ENCODE results near the gene TMEM44.

Gene TMEM44, protein sequence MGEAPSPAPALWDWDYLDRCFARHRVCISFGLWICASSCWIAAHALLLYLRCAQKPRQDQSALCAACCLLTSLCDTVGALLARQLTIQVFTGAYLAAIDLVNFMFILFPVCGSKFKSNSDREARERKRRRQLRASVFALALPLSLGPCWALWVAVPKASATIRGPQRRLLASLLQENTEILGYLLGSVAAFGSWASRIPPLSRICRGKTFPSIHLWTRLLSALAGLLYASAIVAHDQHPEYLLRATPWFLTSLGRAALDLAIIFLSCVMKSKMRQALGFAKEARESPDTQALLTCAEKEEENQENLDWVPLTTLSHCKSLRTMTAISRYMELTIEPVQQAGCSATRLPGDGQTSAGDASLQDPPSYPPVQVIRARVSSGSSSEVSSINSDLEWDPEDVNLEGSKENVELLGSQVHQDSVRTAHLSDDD

DNA sequence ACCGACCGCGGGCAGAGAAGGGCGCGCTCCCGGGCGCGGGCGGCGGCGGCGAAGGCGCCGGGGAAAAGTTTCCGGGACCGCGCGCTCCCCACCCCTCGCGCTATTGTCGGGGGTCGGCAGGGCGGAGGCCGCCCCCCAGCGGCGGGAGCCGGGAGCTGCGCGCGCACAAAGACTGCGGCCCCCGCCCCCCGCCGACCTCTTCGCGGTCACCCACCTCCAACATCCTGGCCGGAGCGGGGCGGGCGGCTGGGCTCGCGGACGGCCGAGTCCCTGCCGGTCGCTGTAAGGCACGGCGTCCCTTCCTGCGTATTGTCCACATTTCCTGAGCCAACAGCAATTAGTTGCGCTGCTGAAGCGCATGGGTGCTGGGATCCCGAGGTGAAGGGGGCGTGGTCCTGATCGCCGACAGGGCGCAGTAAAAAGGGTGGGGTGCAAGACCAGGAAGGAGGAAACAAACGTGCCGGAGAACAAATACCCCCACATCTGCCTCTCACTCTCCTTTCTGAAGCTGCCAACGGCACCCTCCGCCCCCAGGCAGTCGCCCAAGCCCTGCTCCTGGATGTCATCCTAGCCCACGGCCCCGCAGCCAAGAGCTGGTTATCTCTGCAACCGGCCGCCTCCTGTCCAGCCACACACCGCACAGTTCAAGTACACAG, at the start of gene TMEM44:
TSS of gene TMEM44 (minus strand) at position 71 of the 656 bp plus-strand sequence. CDS start 204 bp downstream, outside the sequence.
- DNase-seq (ENCODE audit: low read depth) = peak; percentile 68

DNA sequence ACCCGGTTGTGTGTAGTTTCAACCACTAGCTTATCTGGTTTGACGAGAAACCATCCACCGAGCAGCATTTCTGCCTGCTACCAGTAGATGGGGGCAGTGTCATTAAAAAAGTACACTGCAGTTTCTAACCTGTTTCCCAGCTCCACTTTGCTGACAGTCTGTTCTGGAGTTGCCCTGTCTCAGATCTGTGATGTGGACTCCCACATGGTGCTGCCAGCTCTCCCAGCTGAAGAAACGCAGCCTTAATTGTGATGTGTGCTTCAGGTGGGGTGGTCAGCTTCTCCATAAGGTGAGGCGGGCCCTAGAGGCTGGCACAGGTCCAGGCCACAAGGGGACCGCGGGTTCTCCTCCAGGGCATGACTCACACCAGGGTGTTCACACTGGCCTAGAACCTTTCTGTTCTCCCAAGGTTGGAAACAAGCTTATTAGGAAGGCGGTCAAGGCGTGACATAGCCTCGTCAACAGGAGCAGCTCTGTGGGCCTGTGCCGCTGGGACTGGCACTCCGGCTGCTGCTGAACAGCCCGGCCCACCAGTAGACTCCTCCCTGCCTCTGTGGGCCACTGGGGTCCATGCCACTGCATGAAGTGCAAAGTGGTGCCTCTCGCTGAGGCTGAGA, 49.6 kb upstream of the TMEM44 start:
- DNase-seq (ENCODE audit: low read depth) = peak; percentile 64

DNA sequence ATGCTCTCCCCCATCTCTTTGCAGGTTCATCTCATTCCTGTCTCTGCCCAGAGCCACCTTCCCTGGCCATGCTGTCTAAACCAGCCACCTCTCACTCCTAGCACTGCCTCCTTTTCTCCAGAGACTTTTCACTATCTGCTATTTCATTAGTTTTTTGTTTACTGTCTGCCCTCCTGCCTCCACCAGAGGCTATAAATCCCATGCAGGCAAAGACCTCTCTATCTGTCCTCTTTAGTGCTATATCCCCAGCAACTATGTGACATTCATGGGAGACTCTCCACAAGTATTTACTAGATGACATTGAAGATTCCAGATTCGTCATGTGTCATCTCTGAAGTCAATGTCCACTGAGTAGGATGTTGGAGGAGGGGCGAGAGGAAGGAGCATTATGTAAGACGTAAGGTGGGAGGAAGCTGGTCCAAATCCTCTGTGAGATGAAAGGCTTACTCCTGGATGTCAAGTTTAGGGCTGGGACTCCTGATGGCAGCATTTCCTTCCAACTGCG, 49.0 kb upstream of the TMEM44 start:
- no peak for DNase-seq (ENCODE audit: low read depth)

DNA sequence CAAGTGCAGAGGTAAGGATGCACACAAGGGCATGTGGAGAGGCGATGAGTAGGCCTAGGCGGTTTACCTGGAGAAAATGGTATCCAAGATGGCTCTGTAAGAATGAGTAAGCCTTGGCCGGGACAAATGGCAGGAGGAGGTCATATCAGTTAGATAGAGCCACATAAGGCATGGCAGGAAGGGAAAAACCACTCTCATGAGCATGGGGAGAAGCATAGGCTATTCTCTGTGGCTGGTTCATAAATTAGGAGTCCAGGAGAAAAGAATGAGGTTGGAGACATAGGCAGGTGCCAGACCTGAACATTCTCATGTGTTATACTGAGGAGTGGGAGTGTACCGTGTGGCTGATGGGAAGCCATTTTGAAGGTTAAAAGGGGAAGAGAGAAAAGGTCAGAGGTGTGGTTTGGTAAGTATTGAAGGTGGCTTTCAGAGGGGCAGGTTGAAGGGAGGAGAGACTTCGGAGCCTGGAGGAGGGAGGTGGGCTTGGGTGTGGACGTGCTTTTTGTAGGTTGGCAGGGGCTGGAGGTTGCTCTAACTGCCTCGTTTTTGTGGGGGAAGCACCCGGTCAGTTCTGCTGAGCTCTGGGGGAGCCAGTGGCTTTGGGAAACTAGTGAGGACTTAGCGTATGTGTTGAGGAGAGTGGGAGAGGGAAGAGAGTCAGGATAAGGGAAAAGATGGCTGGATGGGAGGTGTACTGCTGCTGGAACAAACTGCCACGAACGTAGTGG, 47.8 kb upstream of the TMEM44 start:
- DNase-seq (ENCODE audit: low read depth) = no peak

DNA sequence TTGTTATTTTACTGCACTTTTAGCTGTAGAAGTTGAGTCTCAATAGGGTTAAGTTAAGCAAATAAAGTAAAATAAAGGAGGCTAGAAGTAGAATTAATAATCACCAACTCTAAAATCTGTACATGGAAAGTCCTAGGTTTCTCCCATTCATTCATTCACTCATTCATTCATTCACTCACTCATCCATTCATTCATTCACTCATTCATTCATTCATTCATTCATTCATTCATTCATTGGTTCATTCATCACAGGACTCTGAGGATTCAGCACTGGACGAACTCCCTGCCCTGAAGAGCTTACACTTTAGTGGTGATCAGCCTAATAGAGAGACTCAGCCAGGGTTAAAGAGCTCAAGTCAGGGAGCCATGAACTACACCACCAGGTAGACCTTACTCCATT, 43.3 kb upstream of the TMEM44 start:
- no peak for DNase-seq (ENCODE audit: low read depth)

DNA sequence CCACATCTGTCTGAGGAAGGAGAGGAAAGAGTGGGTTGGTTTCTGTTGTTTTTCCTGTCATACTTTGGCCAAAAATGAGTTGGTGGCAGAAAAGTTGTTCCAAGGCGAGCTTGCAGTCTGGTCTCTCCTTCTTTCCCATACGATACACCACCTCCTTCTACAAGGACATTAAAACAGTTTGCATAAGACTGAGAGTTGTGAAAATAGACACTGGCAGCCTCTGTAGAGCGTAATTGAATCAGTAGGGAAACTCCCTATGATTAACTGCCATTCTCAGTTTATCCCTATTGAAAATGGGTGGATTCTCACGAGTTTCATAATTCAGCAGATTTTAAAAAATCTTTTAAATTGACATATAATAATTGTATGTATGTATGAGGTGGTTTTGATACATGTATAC, 42.5 kb upstream of the TMEM44 start:
- no peak for DNase-seq (ENCODE audit: low read depth)

DNA sequence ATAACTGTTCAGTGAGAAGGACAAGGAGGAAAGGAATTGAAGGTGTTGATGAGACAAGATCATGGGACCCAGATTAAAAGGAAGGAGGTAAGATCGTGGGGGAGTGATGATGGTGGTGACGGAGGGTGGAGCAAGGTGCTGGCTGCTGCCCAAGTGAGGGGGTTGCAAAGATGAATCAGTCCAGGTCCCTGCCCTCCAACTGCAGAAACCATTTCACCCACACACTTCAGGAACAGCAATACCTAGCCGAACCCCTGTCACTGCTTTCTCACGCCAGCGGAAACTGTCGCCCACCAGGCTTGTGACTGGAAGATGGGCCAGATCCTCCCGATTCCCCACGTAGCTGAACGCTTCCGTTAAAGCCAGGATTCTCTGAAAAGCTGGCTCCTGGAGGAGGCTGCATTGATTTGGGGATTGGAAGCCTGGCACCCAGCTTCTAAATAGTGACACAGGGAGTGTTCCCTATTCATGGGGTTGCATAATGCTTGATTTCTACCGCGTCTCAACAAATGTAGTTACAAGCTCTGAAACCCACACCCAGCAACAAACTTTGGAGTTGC, 41.9 kb upstream of the TMEM44 start:
- DNase-seq (ENCODE audit: low read depth) = no peak

DNA sequence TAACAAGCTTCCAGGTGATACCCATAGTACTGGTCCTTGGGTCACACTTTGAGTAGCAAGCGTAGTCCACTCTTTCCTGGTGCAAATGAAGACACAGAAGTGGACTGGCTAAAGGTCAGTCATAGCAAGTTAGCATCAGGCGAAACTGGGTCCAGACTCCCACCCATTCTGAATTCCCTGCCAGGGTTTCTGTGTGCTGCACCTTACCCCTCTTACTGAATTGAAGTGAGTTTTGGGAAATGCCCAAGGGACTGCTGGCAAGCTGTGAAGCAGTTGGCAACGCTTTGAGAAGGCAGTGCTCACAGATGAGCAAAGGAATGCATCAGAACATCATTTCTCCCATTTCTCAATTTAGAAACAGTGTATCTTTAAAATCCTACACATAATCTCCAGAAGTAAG, 40.5 kb upstream of the TMEM44 start:
- no peak for DNase-seq (ENCODE audit: low read depth)

DNA sequence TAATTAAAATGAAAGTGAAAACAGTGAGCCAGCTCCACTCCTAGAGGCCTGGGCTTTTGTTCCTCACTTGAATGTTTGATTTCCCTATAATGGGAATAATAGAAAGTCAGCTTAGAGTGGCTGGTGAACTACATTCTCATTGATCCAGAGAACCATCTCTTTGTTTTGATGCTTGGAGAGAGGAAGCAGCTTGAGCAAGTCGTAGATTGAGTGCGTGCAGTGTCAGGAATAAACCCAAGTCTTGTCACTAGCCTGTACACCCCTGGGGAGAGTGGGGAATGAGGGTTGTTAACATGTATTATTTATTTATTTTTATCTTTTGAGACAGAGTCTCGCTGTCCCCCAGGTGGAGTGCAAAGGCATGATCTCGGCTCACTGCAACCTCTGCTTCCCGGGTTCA, 39.7 kb upstream of the TMEM44 start:
- no peak for DNase-seq (ENCODE audit: low read depth)

DNA sequence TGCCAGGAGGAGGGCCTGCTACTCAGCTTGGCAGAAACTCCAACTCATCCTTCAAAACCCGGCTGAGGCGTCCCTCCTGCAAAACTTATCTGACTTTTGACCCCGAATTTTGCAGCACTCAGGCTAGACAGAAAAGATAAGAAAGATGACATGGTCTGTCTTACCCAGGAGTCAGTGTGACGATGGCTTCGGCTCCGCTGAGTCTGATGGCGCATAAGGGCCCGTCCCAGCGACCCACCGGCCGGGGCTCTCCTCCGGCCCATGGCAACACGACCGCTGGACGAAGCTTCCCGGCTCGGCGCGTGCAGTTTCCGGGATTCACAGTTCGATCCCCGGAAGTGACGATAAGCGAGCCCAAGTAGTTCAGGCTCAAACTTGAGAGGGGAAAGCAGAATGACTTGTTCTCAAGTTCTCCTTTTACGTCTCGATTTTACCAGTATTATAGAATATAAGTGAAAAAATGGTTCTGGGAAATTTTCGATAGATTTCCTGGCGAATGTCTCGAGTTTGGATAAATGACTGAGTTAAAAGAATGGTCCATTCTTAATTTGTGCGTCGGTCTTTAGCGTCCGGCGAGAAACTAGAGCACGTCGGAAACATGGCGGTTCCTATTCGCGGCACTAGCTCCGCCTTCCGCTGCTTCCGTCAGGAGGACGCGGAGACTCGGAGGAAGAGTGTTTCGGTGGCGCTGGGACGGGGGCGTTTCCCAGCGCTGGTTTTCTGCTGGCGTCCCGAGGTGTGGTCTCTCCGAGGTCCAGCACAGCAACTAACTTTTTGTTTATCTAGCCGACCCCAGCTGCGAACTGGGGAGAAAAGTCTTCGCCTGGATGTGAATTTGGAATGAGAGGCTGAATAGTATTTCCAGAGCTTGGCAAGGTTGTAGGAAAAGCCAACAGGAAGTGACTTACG, 38.9 kb upstream of the TMEM44 start, which contains the start of gene LSG1:
TSS of gene LSG1 (minus strand) at position 292 of the 909 bp plus-strand sequence. CDS start at position 263, 29 bp downstream.
- DNase-seq (ENCODE audit: low read depth) = peak; percentile 74

DNA sequence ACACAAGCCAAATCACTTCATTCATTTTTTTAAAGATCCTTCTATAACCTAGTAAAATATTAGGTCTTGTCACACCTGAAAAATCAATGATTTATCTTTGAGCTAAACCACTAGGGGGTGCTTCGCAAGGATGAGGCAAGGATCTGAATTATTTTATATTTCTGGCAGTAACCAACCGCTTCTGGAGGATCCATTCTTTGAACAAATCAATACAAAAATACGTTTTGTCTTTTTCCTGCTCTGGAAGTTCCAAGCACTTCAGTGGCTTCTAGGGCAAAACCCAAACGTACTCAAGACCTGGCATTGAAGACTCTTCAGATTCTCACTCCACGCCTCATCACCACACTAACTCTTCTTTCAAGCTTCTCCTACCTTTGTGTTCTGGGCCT, 38.3 kb upstream of the TMEM44 start:
- no peak for DNase-seq (ENCODE audit: low read depth)

DNA sequence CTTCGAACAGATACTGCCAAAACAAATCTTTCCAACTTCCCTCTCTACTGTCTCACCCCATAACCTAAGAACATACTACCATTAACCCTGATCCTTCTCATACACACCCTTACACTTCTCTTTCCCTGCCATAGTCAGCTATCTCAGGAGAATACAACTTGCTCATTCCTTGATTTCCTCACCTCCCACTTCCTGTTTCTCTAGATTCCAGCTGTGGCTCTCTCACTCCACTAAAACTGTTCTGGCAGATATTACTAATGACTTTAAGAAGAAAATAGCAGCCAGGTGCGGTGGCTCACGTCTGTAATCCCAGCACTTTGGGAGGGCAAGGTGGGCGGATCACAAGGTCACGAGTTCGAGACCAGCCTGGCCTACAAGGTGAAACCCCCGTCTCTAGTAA, 34.1 kb upstream of the TMEM44 start:
- DNase-seq (ENCODE audit: low read depth) = no peak

DNA sequence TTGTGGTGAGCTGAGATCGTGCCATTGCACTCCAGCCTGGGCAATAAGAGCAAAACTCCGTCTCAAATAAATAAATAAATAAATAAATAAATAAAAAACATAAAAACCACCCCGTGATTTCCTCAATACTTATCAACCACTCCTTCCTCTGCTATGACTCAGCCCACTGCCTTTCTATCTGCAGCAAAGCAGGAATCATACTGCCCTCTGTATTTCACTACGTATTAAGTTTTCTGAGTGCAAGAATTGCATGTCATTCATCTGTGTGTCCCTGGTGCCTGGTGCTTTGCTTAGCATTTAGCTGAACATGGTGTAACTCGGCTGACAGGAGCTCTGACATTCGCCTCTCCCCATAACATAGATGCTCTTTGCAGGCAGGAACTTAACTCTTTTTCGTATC, 31.6 kb upstream of the TMEM44 start:
- DNase-seq (ENCODE audit: low read depth) = no peak

DNA sequence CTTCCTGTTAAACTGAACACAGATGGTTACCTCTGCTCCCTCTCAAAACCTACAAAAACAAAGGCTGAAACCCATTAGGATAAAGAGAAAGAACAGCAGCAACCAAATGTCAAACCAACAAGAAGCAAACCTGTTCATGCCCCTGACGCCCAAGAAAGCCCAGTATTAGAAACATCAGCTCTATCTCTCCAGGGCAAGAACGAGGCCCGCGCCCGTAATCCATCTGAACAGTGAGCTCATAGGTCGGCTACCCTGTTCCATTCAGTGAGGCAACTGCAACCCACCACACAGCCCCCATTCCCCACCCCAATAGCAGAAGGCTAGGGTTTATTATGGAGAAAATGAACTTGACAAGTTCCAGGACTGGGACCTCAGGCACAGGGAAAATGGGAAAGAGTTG, 28.7 kb upstream of the TMEM44 start:
- no peak for DNase-seq (ENCODE audit: low read depth)

DNA sequence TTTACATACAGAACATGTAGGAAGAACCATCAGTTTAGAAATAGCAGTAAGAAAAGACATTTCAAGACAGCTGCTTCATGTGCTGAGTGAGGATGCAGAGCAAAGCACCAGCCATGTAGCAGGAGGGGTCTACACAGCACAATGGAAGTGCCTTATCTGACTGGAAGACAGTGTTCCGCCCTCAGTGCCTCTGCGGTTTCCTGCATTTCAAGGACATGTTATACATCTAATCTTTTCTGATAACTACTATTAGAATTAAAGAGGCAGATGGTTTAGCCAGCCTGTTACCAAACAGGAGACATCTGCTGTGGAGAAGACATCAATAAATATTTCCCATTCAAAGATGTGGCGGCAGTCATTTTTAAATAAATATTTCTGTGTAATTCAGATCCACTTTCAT, 28.2 kb upstream of the TMEM44 start:
- no peak for DNase-seq (ENCODE audit: low read depth)

DNA sequence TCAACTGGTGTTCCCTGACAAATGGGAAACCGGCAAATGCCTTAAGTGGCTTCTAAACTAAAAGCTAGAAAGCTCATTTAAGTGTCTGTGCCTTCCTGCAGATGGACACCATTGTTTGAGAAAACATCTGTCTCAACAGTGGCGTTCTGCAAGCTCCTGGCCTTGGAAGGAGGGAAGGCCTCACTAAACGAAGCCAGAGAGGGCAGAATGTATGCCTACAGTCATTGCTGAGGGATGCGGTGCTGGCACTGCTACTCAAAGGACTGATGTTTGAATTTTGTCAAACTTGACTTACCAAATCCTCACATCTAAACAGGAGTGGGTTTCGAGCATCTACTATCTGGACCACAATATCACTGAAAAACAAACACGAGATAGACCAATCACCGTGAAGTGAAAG, 26.6 kb upstream of the TMEM44 start:
- no peak for DNase-seq (ENCODE audit: low read depth)

DNA sequence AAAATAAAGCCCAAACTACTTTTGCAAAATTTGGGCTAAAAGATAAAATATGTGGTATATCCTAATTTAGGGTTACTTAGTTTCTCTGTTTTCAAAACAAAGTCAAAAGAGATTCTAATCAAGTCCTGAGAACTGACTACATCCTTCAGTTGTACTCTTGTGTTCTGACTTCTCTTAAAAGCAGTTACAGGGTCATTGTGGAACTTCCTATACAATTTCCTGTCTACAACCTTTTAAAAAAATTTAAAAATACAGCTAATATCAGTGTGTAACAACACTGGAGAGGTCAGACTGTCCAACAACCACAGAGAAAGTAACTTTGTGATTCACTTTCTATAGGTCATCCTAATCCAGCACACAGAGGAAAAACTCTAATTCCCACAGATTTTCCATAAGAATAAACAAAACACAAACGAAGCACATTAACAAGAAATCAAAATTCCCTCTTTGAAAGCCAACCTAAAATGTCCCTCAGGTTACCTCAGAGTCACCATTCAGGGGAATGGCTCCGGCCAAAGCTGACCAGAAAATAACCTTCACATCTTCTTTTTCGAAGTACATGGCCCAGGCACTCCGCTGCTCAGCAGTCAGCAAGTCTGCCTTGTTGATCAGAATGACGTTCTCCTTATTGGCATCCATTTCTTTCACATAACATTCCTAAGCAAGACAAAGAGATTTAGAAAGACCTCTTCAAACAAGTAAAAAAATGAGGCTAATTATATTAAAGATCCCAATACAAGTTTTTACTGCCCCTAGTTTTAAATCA, 25.4 kb upstream of the TMEM44 start:
- no peak for DNase-seq (ENCODE audit: low read depth)

DNA sequence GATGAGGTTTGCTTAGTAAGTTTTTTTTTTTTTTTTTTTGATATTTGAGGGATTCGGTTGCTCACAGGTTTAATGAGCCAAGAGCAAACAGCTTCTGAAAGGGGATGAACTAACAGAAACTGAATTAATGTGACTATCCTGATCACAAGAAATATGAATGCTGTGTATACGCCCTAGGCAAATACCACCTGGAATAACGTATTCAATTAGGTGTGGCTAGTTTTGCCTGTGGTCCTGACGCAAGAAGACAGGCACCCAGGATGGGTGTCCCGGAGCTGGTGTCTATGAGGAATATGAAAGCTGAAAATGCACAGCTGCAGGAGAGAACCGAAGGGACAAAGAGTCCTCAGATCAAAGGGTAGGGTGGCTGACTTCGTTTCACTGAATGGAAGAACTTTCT, 24.2 kb upstream of the TMEM44 start:
- DNase-seq (ENCODE audit: low read depth) = no peak

DNA sequence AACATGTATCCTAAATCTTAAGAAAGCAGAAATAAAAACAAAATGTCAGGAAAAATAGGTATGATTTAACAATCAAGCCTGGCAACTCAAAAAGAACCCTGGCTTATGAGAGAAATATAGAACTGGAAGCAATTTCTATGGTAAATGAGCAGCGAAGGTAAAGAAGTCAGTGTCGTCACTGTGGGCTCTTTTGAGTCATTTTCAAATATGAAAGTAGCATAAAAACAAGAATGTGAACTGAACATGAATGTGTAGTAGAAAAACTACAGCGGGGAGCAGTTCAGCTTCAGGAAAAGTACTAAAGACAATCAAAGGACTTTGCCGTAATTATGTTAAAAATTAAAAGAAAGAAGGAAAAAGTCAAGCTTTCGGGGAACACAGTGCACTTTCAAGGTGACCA, 21.2 kb upstream of the TMEM44 start:
- DNase-seq (ENCODE audit: low read depth) = no peak

DNA sequence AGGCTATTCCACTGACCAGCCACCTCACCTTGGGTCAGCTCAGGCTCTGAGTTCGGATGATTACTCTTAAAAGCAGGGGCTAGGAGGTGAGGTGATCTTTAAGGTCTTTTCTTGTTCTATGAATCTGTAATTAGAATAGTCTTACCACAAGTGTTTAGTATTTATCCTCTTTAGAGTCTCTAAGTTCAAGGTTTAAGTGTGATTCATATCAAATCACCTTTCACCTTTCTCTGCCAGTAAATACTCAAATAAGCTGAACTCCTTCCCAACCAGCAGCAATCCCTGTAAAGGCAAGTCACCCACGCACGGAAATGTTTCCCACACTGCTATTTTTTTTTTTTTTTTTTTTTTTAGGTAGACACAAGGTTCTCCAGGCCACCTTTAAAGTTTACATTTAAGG, 14.5 kb upstream of the TMEM44 start:
- DNase-seq (ENCODE audit: low read depth) = no peak

All from CMK (cell line).